ENCODE data around the gene KIF16B.
A peak's percentile ranks its signal among the peaks of the same experiment; 100 is the strongest.

Gene KIF16B

GRCh38 chr20:16474363-16474762, 98.9 kb downstream of the KIF16B start:
- no peaks in the 10 kb centered on the region for H3K27me3 ChIP-seq (ENCODE audit: control insufficient read depth in 1 of 2, insufficient read depth in 1 of 2, low read length in 2 of 2)
- H3K14ac ChIP-seq (ENCODE audit: low read length in 2 of 2), result no peak overlapping the region
- H4K8ac ChIP-seq (ENCODE audit: low read length), result no peak overlapping the region
- H3K4me3 ChIP-seq (ENCODE audit: insufficient read depth in 1 of 2, low read depth in 1 of 2, low read length in 2 of 2), result no peak overlapping the region
- peaks cover 0 to 3% of the 10 kb centered on the region in 2 experiments for H3K36me3 ChIP-seq (ENCODE audit: control insufficient read depth in 1 of 2, insufficient read depth in 2 of 2, low read depth in 1 of 2, low read length in 2 of 2)
- H3K4ac ChIP-seq (ENCODE audit: low read depth in 1 of 2, low read length in 2 of 2), result no peak overlapping the region
- WGBS, result 100% methylated on average over 1 of the region's 2 CpGs
- H2BK5ac ChIP-seq (ENCODE audit: low read depth, low read length, poor library complexity, severe bottlenecking), result no peak overlapping the region
- H4K91ac ChIP-seq (ENCODE audit: low read length), result no peak overlapping the region
- peak overlapping the region; percentile 71 for H2AK5ac ChIP-seq (ENCODE audit: low read length, severe bottlenecking)
- DNase-seq, result no peak
- peaks cover 2% of the 10 kb centered on the region for H3K4me1 ChIP-seq (ENCODE audit: control insufficient read depth, insufficient read depth, low read depth, low read length)
- H3K18ac ChIP-seq (ENCODE audit: low read depth in 1 of 2, low read length in 2 of 2), result no peak overlapping the region
- H2AFZ ChIP-seq (ENCODE audit: low read depth, low read length), result no peak overlapping the region
- H3K79me1 ChIP-seq (replicated peaks; ENCODE audit: low read length, poor library complexity, severe bottlenecking), result no peaks in the 10 kb centered on the region
- no peak overlapping the region for H3K27ac ChIP-seq (ENCODE audit: low read length, poor library complexity, severe bottlenecking)
- H2BK15ac ChIP-seq (ENCODE audit: low read depth, poor library complexity, severe bottlenecking), result no peak overlapping the region
- no peaks in the 10 kb centered on the region for H3K9me3 ChIP-seq (ENCODE audit: control insufficient read depth, low read length)
- no peak overlapping the region for H2BK12ac ChIP-seq (ENCODE audit: low read length in 2 of 2)
- no peak overlapping the region for H3K23ac ChIP-seq (ENCODE audit: low read length in 2 of 2)
- no peak overlapping the region for H3K4me2 ChIP-seq (ENCODE audit: low read length, poor library complexity, severe bottlenecking)
- H3K9ac ChIP-seq (ENCODE audit: low read length), result no peak overlapping the region
- H2BK120ac ChIP-seq (ENCODE audit: low read depth, low read length), result no peak overlapping the region

- Histone ChIP-seq H2BK5ac (ENCODE audit: low read depth, low read length, poor library complexity, severe bottlenecking) (no peak overlapping the region), H3K27me3 (ENCODE audit: control insufficient read depth in 1 of 2, insufficient read depth in 1 of 2, low read length in 2 of 2) (no peaks in the 10 kb centered on the region), H3K4me3 (ENCODE audit: insufficient read depth in 1 of 2, low read depth in 1 of 2, low read length in 2 of 2) (no peak overlapping the region), H2AFZ (ENCODE audit: low read depth, low read length) (no peak overlapping the region), H2AK5ac (ENCODE audit: low read length, severe bottlenecking) (no peak overlapping the region), H2BK12ac (ENCODE audit: low read length in 2 of 2) (no peak overlapping the region), H3K27ac (ENCODE audit: low read length, poor library complexity, severe bottlenecking) (no peak overlapping the region), H3K18ac (ENCODE audit: low read depth in 1 of 2, low read length in 2 of 2) (no peak overlapping the region), H3K79me1 (replicated peaks; ENCODE audit: low read length, poor library complexity, severe bottlenecking) (no peaks in the 10 kb centered on the region), H3K14ac (ENCODE audit: low read length in 2 of 2) (no peak overlapping the region), H3K36me3 (ENCODE audit: control insufficient read depth in 1 of 2, insufficient read depth in 2 of 2, low read depth in 1 of 2, low read length in 2 of 2) (no peaks in the 10 kb centered on the region), H3K4me1 (ENCODE audit: control insufficient read depth, insufficient read depth, low read depth, low read length) (no peaks in the 10 kb centered on the region), H3K4ac (ENCODE audit: low read depth in 1 of 2, low read length in 2 of 2) (no peak overlapping the region), H4K91ac (ENCODE audit: low read length) (no peak overlapping the region), H4K8ac (ENCODE audit: low read length) (no peak overlapping the region), H3K4me2 (ENCODE audit: low read length, poor library complexity, severe bottlenecking) (no peak overlapping the region), H2BK120ac (ENCODE audit: low read depth, low read length) (no peak overlapping the region), H3K23ac (ENCODE audit: low read length in 2 of 2) (no peak overlapping the region), H3K9ac (ENCODE audit: low read length) (no peak overlapping the region), H2BK15ac (ENCODE audit: low read depth, poor library complexity, severe bottlenecking) (no peak overlapping the region), H3K9me3 (ENCODE audit: control insufficient read depth, low read length) (no peaks in the 10 kb centered on the region)
- peak; percentile 21 for DNase-seq
- WGBS, result 92% methylated on average over 8 of the region's 12 CpGs
These were observed 101.0 kb downstream of the KIF16B start for GRCh38 chr20:16472045-16472872.

- no peak overlapping the region for H4K91ac ChIP-seq (ENCODE audit: low read length)
- no peak overlapping the region for H3K23ac ChIP-seq (ENCODE audit: low read length in 2 of 2)
- H3K79me1 ChIP-seq (replicated peaks; ENCODE audit: low read length, poor library complexity, severe bottlenecking), result no peaks in the 10 kb centered on the region
- no peaks in the 10 kb centered on the region for H3K4me1 ChIP-seq (ENCODE audit: control insufficient read depth, insufficient read depth, low read depth, low read length)
- no peak overlapping the region for H2BK5ac ChIP-seq (ENCODE audit: low read depth, low read length, poor library complexity, severe bottlenecking)
- WGBS, result 92% methylated on average over 4 of the region's 5 CpGs
- no peak overlapping the region for H3K9ac ChIP-seq (ENCODE audit: low read length)
- no peak overlapping the region for H2BK12ac ChIP-seq (ENCODE audit: low read length in 2 of 2)
- H3K18ac ChIP-seq (ENCODE audit: low read depth in 1 of 2, low read length in 2 of 2), result no peak overlapping the region
- no peak overlapping the region for H3K4ac ChIP-seq (ENCODE audit: low read depth in 1 of 2, low read length in 2 of 2)
- no peak overlapping the region for H3K27ac ChIP-seq (ENCODE audit: low read length, poor library complexity, severe bottlenecking)
- no peak overlapping the region for H3K14ac ChIP-seq (ENCODE audit: low read length in 2 of 2)
- DNase-seq, result no peak
- H3K4me2 ChIP-seq (ENCODE audit: low read length, poor library complexity, severe bottlenecking), result no peak overlapping the region
- no peaks in the 10 kb centered on the region for H3K27me3 ChIP-seq (ENCODE audit: control insufficient read depth in 1 of 2, insufficient read depth in 1 of 2, low read length in 2 of 2)
- H2AFZ ChIP-seq (ENCODE audit: low read depth, low read length), result no peak overlapping the region
- H3K4me3 ChIP-seq (ENCODE audit: insufficient read depth in 1 of 2, low read depth in 1 of 2, low read length in 2 of 2), result no peak overlapping the region
- no peak overlapping the region for H2AK5ac ChIP-seq (ENCODE audit: low read length, severe bottlenecking)
- peaks cover 0 to 4% of the 10 kb centered on the region in 2 experiments for H3K36me3 ChIP-seq (ENCODE audit: control insufficient read depth in 1 of 2, insufficient read depth in 2 of 2, low read depth in 1 of 2, low read length in 2 of 2)
- H2BK120ac ChIP-seq (ENCODE audit: low read depth, low read length), result no peak overlapping the region
- no peak overlapping the region for H2BK15ac ChIP-seq (ENCODE audit: low read depth, poor library complexity, severe bottlenecking)
- H4K8ac ChIP-seq (ENCODE audit: low read length), result no peak overlapping the region
- no peaks in the 10 kb centered on the region for H3K9me3 ChIP-seq (ENCODE audit: control insufficient read depth, low read length)
These were observed 103.8 kb downstream of the KIF16B start for GRCh38 chr20:16469395-16469905.

- DNase-seq, result no peak
- H4K8ac ChIP-seq (ENCODE audit: low read length), result no peak overlapping the region
- H4K91ac ChIP-seq (ENCODE audit: low read length), result no peak overlapping the region
- H2BK12ac ChIP-seq (ENCODE audit: low read length in 2 of 2), result no peak overlapping the region
- no peak overlapping the region for H3K18ac ChIP-seq (ENCODE audit: low read depth in 1 of 2, low read length in 2 of 2)
- H3K36me3 ChIP-seq (ENCODE audit: control insufficient read depth in 1 of 2, insufficient read depth in 2 of 2, low read depth in 1 of 2, low read length in 2 of 2), result peaks cover 0 to 4% of the 10 kb centered on the region in 2 experiments
- no peak overlapping the region for H2AK5ac ChIP-seq (ENCODE audit: low read length, severe bottlenecking)
- no peak overlapping the region for H3K27ac ChIP-seq (ENCODE audit: low read length, poor library complexity, severe bottlenecking)
- no peak overlapping the region for H2BK120ac ChIP-seq (ENCODE audit: low read depth, low read length)
- no peak overlapping the region for H3K4ac ChIP-seq (ENCODE audit: low read depth in 1 of 2, low read length in 2 of 2)
- H3K4me1 ChIP-seq (ENCODE audit: control insufficient read depth, insufficient read depth, low read depth, low read length), result peaks cover 2% of the 10 kb centered on the region
- H3K14ac ChIP-seq (ENCODE audit: low read length in 2 of 2), result no peak overlapping the region
- no peaks in the 10 kb centered on the region for H3K27me3 ChIP-seq (ENCODE audit: control insufficient read depth in 1 of 2, insufficient read depth in 1 of 2, low read length in 2 of 2)
- H3K9me3 ChIP-seq (ENCODE audit: control insufficient read depth, low read length), result no peaks in the 10 kb centered on the region
- H3K9ac ChIP-seq (ENCODE audit: low read length), result no peak overlapping the region
- H2AFZ ChIP-seq (ENCODE audit: low read depth, low read length), result no peak overlapping the region
- 77% methylated on average over 5 of the region's 5 CpGs for WGBS
- H2BK15ac ChIP-seq (ENCODE audit: low read depth, poor library complexity, severe bottlenecking), result no peak overlapping the region
- H2BK5ac ChIP-seq (ENCODE audit: low read depth, low read length, poor library complexity, severe bottlenecking), result no peak overlapping the region
- H3K4me2 ChIP-seq (ENCODE audit: low read length, poor library complexity, severe bottlenecking), result no peak overlapping the region
- H3K4me3 ChIP-seq (ENCODE audit: insufficient read depth in 1 of 2, low read depth in 1 of 2, low read length in 2 of 2), result no peak overlapping the region
- H3K79me1 ChIP-seq (replicated peaks; ENCODE audit: low read length, poor library complexity, severe bottlenecking), result no peaks in the 10 kb centered on the region
- H3K23ac ChIP-seq (ENCODE audit: low read length in 2 of 2), result no peak overlapping the region
These were observed 110.5 kb downstream of the KIF16B start for GRCh38 chr20:16462711-16463110.

Data from mesenchymal stem cell (in vitro differentiated cells and primary cell).